ENCODE measurements around the gene CELF2.

CELF2 gene

DNA sequence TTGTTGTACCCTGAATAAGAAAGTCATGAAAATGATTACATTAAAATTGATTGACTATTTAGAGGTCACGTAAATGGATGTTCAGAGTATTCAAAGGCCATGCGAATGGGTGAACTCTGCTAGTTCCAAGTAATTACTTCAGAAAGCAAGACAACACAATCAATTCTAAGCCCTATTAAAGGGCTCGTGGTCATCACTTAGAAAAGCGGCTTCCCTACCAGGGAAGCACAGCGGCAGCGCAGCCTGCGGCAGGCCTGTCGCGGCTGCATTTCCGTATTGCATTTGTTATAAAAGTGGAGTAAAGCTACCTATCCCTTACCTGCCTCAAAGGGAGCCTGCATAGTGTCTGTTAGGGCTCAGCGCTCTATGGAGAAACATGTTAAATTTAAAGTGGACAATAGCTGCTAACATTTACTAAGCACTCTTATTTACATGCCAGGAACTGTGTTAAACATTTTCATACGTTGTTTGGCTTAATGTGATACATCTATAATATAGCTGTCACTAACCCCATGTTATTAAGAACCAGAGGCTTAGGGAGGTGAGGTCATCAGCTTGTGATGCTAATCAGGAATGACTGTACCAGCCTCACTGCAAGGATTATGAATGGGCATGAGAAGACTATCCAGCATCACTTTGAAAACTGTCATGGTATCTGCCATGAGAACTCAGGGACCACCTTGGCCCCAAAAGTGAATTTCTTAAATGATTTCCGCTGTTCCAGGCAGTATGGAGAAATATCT lies 187.5 kb downstream of the CELF2 start:
- no peak for DNase-seq

GRCh38 chr10:11206676-11207559 lies 189.2 kb downstream of the CELF2 start:
- DNase-seq, result no peak

- DNase-seq, result no peak
Measured at GRCh38 chr10:11207560-11207844, 189.8 kb downstream of the CELF2 start.

- no peak for DNase-seq
Measured at GRCh38 chr10:11208243-11208642, 190.6 kb downstream of the CELF2 start.

DNA sequence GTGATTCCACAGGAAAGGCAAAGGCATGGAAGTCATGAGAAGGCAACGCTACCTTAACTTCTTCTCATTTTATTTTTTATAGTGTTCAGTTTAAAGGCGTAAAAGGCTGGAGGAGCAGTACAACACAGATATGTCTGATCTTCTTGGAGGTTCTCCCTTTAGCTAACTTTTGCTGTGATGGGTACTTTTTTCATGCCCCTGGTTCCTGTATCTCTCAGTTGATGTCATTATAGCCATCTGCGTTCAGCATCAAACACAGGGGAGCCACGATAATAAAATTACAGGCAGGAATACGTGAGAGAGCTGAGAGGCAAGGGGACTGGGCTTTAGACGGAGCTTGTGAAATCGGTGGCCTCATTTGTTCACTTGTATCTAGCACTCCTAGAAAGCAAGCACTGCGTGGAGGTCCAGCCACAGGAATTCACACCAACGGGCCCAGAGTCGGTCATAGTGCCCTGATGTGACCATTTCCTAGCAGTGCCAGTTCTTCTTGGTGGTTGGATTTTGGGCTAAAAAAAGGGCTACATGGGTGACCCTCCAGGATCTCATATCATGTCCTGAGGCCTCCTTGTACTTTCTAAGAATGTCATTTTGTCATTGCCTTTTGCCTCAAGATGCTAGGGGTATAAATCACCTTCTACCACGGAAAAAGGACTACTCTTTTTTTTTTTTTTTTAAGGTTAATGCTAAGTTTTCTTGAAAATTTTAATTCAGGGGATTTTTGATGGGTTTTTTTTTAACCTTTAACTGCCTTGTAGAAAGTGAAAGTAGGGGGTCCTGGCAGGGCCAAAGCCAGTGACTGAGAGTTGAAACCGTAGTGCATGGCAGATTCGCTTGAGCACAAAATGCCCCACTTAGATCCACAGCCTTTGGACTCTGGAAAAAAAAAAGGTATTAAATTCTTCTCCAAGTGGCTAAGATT lies 191.5 kb downstream of the CELF2 start:
- no peak for DNase-seq

DNA sequence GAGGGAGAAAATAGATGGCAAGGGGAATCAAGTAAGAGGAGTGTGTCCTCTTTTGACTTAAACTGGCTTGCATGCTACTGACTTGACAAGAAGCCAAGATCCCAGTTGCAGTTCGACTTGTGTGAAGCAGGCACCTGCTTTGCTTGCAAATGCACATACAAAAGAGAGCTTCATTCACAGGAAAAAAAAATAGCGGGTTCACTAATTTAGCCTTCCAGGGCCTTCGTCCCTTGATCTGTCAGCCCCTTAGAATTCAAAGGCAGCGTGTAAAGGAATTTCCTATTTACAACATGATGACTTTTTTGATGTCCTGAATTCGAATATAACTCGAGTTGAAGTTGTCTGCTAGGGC lies 192.1 kb downstream of the CELF2 start:
- DNase-seq, result no peak

- no peak for DNase-seq
Measured at GRCh38 chr10:11210211-11210922, 192.7 kb downstream of the CELF2 start.

GRCh38 chr10:11212288-11213085 lies 194.8 kb downstream of the CELF2 start:
- no peak for DNase-seq

DNA sequence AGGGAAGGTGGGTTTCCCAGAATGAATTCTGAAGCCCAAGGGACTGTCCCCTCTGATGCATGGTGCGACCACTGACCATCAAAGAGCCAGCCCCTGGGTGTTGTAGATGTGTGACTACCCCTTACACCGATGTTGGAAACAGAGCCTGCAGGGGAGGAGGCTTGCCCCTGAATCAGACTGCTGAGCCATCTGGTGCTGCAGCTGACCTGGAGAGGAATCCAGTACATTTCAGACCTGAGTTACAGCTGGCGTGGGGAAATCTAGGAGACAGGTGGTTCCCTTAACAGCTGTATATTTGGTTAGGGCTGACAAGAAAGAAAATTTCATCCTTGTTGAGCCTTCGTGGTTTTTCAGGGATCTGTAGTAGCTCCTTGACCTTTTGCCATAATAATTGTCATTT lies 195.5 kb downstream of the CELF2 start:
- DNase-seq, result no peak

- DNase-seq, result no peak
Measured at GRCh38 chr10:11214407-11214806, 196.7 kb downstream of the CELF2 start.

DNA sequence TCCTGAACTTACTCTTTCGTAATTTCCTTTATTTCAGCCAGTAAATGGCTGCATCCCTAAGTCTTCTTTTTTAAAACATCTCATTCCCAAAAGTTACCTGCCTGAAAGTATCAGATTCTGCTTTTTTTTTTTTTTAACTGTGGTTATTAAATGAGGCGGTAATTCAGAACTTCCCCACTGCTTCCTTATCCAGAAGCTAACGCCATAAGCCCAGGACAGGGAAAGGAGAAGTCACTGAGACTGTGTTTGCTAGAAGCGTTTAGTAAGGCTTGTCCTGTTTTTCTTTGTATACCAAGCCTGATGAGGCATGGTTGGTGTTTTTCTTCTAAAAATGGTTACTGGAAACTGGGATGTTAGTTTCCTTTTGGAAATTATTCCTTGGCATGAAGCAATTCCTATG lies 197.8 kb downstream of the CELF2 start:
- no peak for DNase-seq

- DNase-seq, result no peak
Measured at GRCh38 chr10:11217521-11217920, 199.8 kb downstream of the CELF2 start.

DNA sequence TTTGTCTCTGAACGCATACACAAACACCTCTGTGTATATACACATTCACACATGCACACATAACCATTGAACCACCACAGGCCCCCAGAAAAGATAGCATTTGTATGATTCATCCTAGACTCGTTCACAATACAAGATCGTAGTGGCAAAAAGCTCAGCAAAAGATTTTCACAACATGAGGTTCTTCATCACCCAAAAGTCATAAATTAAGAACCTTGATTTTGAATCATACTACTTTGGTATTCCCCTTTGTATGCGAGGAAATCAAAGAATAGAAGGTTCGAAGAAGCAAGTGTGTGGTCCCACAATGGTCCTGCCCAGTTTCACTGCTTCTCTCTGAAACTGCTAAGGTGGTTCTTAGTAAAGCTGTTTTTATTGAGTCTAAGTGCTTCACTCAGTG lies 200.7 kb downstream of the CELF2 start:
- DNase-seq, result no peak

GRCh38 chr10:11219431-11219830 lies 201.8 kb downstream of the CELF2 start:
- DNase-seq, result no peak

- DNase-seq, result no peak
Measured at GRCh38 chr10:11223081-11223480, 205.4 kb downstream of the CELF2 start.

- DNase-seq, result no peak
Measured at GRCh38 chr10:11223507-11224140, 206.0 kb downstream of the CELF2 start.

DNA sequence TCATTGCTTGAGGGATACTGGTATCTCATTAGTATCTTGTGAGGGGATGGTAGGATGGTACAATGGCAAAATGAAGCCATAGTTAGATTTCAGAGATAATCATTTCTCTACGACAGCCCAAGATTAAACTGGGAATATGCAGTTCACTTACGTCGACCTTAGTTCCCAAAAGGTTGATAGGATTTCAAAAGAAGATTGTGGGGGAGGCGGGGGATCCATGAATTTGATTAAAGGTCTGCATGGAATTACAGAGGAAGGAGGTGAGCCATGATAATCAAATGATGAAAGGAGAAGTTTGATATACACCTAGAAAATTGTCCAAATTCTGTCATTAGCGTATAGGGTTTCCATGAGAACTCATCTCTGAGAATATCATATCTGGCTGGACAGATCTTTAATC lies 206.6 kb downstream of the CELF2 start:
- DNase-seq, result no peak

GRCh38 chr10:11224792-11225416 lies 207.2 kb downstream of the CELF2 start:
- DNase-seq, result no peak

- DNase-seq, result peak; percentile 33
Measured at GRCh38 chr10:11225935-11226334, 208.3 kb downstream of the CELF2 start.

DNA sequence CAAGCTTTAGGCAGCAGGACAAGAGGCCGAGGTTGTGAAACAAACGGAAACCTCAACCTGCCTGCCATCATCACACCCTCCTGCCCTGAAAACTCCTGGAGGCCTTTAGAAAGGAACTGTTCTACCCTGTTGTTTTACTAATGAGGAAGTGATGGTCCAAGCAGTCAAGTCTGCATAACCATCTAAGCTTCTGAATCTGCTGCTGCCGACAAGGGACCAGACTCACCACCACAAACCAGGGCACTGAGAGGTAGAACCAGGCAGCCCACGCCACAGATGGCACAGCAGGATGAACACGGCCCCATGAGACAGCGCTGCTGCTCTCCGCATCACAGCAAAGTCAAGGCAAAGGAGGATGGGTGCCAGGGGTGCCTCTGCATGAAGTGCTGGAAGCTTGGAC lies 209.4 kb downstream of the CELF2 start:
- DNase-seq, result no peak

DNA sequence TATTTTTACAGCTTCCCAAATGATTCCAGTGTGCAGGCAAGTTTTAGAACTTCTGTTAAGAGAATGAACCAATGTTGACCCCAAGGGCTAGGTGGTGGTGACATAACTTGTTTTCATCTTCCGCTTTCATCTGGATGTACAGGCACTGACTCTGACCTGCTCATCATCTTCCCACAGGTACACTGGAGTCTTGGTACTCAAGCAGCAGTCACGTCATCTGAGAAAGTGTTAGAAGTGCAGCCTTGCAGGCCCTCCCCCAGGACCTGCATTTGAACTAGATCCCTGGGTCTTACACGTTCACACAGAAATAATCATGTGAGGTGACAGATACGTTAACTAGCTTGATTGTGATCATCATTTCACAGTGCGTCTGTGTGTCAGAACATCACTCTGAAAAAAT lies 212.2 kb downstream of the CELF2 start:
- DNase-seq, result no peak
